ENCODE data around the gene DRICH1. TPM values are rescaled to one million over a fixed set of nuclear protein-coding genes. Genes with fewer than 3 reads are reported as not detected.
A peak's percentile ranks its signal among the peaks of the same experiment; 100 is the strongest.
"Not testable (repeated sequence)": the region's sequence is repeated elsewhere in the genome, so short reads cannot be mapped to it uniquely, and the experiment has no call there.

Gene DRICH1
- polyA plus RNA-seq (2013), result 0.28 TPM

- Histone ChIP-seq H3K27me3 (replicated peaks in 2 of 5; ENCODE audit: control insufficient read depth in 4 of 5, insufficient read depth in 5 of 5, low read length in 4 of 5) (no peaks in the 10 kb centered on the region), H3K9me3 (ENCODE audit: control extremely low read depth in 1 of 5, control insufficient read depth in 4 of 5, insufficient read depth in 2 of 5, low read depth in 1 of 5, low read length in 4 of 5) (no peaks in the 10 kb centered on the region), H3K36me3 (ENCODE audit: control insufficient read depth in 4 of 4, insufficient read depth in 4 of 4, low read length in 3 of 4) (peaks cover 0 to 3% (median 0%) of the 10 kb centered on the region in 4 experiments), H3K4me1 (ENCODE audit: control extremely low read depth in 1 of 4, control insufficient read depth in 4 of 4, insufficient read depth in 4 of 4, low read length in 3 of 4) (no peaks in the 10 kb centered on the region), H3K4me3 (ENCODE audit: control insufficient read depth in 1 of 7, extremely low read depth in 1 of 7, insufficient read depth in 4 of 7, low read depth in 2 of 7, low read length in 6 of 7) (no peak within 1 kb of the TSS), H3K27ac (ENCODE audit: insufficient read depth in 1 of 2, low read depth in 1 of 2, low read length in 2 of 2, poor library complexity in 1 of 2, severe bottlenecking in 2 of 2) (no peak within 1 kb of the TSS)
- POLR2A ChIA-PET, result no interaction called here
- CTCF ChIA-PET, result no interaction called here
- DNase-seq, result peak in 1 of 3 donors; percentile 8
- WGBS (ENCODE audit: insufficient coverage), result 88% methylated on average over 2 of the region's 2 CpGs
These were observed at the start of gene DRICH1 for GRCh38 chr22:23632178-23632577. Gene DRICH1, minus strand, starts transcription at chr22:23632321. Its CDS starts 298 bp downstream, at chr22:23632023.

- no peaks in the 10 kb centered on the region for H3K9me3 ChIP-seq (ENCODE audit: control extremely low read depth in 1 of 5, control insufficient read depth in 4 of 5, insufficient read depth in 2 of 5, low read depth in 1 of 5, low read length in 4 of 5)
- H3K4me3 ChIP-seq (ENCODE audit: control insufficient read depth in 1 of 7, extremely low read depth in 1 of 7, insufficient read depth in 4 of 7, low read depth in 2 of 7, low read length in 6 of 7), result no peak overlapping the region
- peaks cover 3 to 45% (median 15%) of the 10 kb centered on the region in 4 experiments for H3K36me3 ChIP-seq (ENCODE audit: control insufficient read depth in 4 of 4, insufficient read depth in 4 of 4, low read length in 3 of 4)
These were observed 49.1 kb upstream of the DRICH1 start for GRCh38 chr22:23681026-23681809.

GRCh38 chr22:23678133-23678532 is 46.0 kb upstream of the DRICH1 start:
- no peak overlapping the region for H3K4me3 ChIP-seq (ENCODE audit: control insufficient read depth in 1 of 7, extremely low read depth in 1 of 7, insufficient read depth in 4 of 7, low read depth in 2 of 7, low read length in 6 of 7)
- H3K9me3 ChIP-seq (ENCODE audit: control extremely low read depth in 1 of 5, control insufficient read depth in 4 of 5, insufficient read depth in 2 of 5, low read depth in 1 of 5, low read length in 4 of 5), result no peaks in the 10 kb centered on the region
- WGBS (ENCODE audit: insufficient coverage), result 100% methylated on average over 6 of the region's 6 CpGs
- POLR2A ChIA-PET, result no interaction called here
- H3K36me3 ChIP-seq (ENCODE audit: control insufficient read depth in 4 of 4, insufficient read depth in 4 of 4, low read length in 3 of 4), result peaks cover 3 to 30% (median 11%) of the 10 kb centered on the region in 4 experiments
- no peak overlapping the region for H3K27ac ChIP-seq (ENCODE audit: insufficient read depth in 1 of 2, low read depth in 1 of 2, low read length in 2 of 2, poor library complexity in 1 of 2, severe bottlenecking in 2 of 2)
- CTCF ChIA-PET, result interaction anchor here (1.5 kb wide), 1 partner anchor 16 kb away, joined by 5 read pairs; no protein-coding TSS in a partner anchor
- DNase-seq, result no peak
- no peaks in the 10 kb centered on the region for H3K27me3 ChIP-seq (replicated peaks in 2 of 5; ENCODE audit: control insufficient read depth in 4 of 5, insufficient read depth in 5 of 5, low read length in 4 of 5)
- peaks cover 0 to 7% (median 2%) of the 10 kb centered on the region in 4 experiments for H3K4me1 ChIP-seq (ENCODE audit: control extremely low read depth in 1 of 4, control insufficient read depth in 4 of 4, insufficient read depth in 4 of 4, low read length in 3 of 4)

More at GRCh38 chr22:23681026-23681809, 49.1 kb upstream of the DRICH1 start:
- WGBS (ENCODE audit: insufficient coverage), result 98% methylated on average over 5 of the region's 5 CpGs
- Histone ChIP-seq H3K4me1 (ENCODE audit: control extremely low read depth in 1 of 4, control insufficient read depth in 4 of 4, insufficient read depth in 4 of 4, low read length in 3 of 4) (peaks cover 0 to 3% (median 0%) of the 10 kb centered on the region in 4 experiments), H3K27me3 (replicated peaks in 2 of 5; ENCODE audit: control insufficient read depth in 4 of 5, insufficient read depth in 5 of 5, low read length in 4 of 5) (no peaks in the 10 kb centered on the region), H3K27ac (ENCODE audit: insufficient read depth in 1 of 2, low read depth in 1 of 2, low read length in 2 of 2, poor library complexity in 1 of 2, severe bottlenecking in 2 of 2) (no peak overlapping the region)
- ChIA-PET CTCF (no interaction called here), POLR2A (no interaction called here)
- peak in 1 of 3 donors; percentile 11 for DNase-seq

- no peaks in the 10 kb centered on the region for H3K9me3 ChIP-seq (ENCODE audit: control extremely low read depth in 1 of 5, control insufficient read depth in 4 of 5, insufficient read depth in 2 of 5, low read depth in 1 of 5, low read length in 4 of 5)
- WGBS (ENCODE audit: insufficient coverage), result 89% methylated on average over 5 of the region's 6 CpGs
- peaks cover 0 to 7% (median 2%) of the 10 kb centered on the region in 4 experiments for H3K4me1 ChIP-seq (ENCODE audit: control extremely low read depth in 1 of 4, control insufficient read depth in 4 of 4, insufficient read depth in 4 of 4, low read length in 3 of 4)
- ChIA-PET CTCF (no interaction called here), POLR2A (no interaction called here)
- H3K27ac ChIP-seq (ENCODE audit: insufficient read depth in 1 of 2, low read depth in 1 of 2, low read length in 2 of 2, poor library complexity in 1 of 2, severe bottlenecking in 2 of 2), result no peak overlapping the region
- H3K36me3 ChIP-seq (ENCODE audit: control insufficient read depth in 4 of 4, insufficient read depth in 4 of 4, low read length in 3 of 4), result peaks cover 2 to 26% (median 8%) of the 10 kb centered on the region in 4 experiments
- no peak for DNase-seq
- no peaks in the 10 kb centered on the region for H3K27me3 ChIP-seq (replicated peaks in 2 of 5; ENCODE audit: control insufficient read depth in 4 of 5, insufficient read depth in 5 of 5, low read length in 4 of 5)
- no peak overlapping the region for H3K4me3 ChIP-seq (ENCODE audit: control insufficient read depth in 1 of 7, extremely low read depth in 1 of 7, insufficient read depth in 4 of 7, low read depth in 2 of 7, low read length in 6 of 7)
These were observed 45.5 kb upstream of the DRICH1 start for GRCh38 chr22:23677701-23677995.

- CTCF ChIA-PET; H3K27me3 ChIP-seq (replicated peaks in 2 of 5; ENCODE audit: control insufficient read depth in 4 of 5, insufficient read depth in 5 of 5, low read length in 4 of 5); H3K4me3 ChIP-seq (ENCODE audit: control insufficient read depth in 1 of 7, extremely low read depth in 1 of 7, insufficient read depth in 4 of 7, low read depth in 2 of 7, low read length in 6 of 7); H3K4me1 ChIP-seq (ENCODE audit: control extremely low read depth in 1 of 4, control insufficient read depth in 4 of 4, insufficient read depth in 4 of 4, low read length in 3 of 4); DNase-seq; H3K9me3 ChIP-seq (ENCODE audit: control extremely low read depth in 1 of 5, control insufficient read depth in 4 of 5, insufficient read depth in 2 of 5, low read depth in 1 of 5, low read length in 4 of 5); H3K27ac ChIP-seq (ENCODE audit: insufficient read depth in 1 of 2, low read depth in 1 of 2, low read length in 2 of 2, poor library complexity in 1 of 2, severe bottlenecking in 2 of 2): not testable (repeated sequence)
- WGBS (ENCODE audit: insufficient coverage), result 95% methylated on average over 9 of the region's 12 CpGs
- H3K36me3 ChIP-seq (ENCODE audit: control insufficient read depth in 4 of 4, insufficient read depth in 4 of 4, low read length in 3 of 4), result peaks cover 2 to 20% (median 8%) of the 10 kb centered on the region in 4 experiments
- POLR2A ChIA-PET, result interaction anchor here (0.6 kb wide), 1 partner anchor 117 kb away, joined by 3 read pairs; no protein-coding TSS in a partner anchor
These were observed 45.0 kb upstream of the DRICH1 start for GRCh38 chr22:23676841-23677700.

GRCh38 chr22:23675502-23676415 is 43.6 kb upstream of the DRICH1 start:
- Histone ChIP-seq H3K4me3 (ENCODE audit: control insufficient read depth in 1 of 7, extremely low read depth in 1 of 7, insufficient read depth in 4 of 7, low read depth in 2 of 7, low read length in 6 of 7) (no peak overlapping the region), H3K27ac (ENCODE audit: insufficient read depth in 1 of 2, low read depth in 1 of 2, low read length in 2 of 2, poor library complexity in 1 of 2, severe bottlenecking in 2 of 2) (no peak overlapping the region), H3K27me3 (replicated peaks in 2 of 5; ENCODE audit: control insufficient read depth in 4 of 5, insufficient read depth in 5 of 5, low read length in 4 of 5) (no peaks in the 10 kb centered on the region), H3K36me3 (ENCODE audit: control insufficient read depth in 4 of 4, insufficient read depth in 4 of 4, low read length in 3 of 4) (peaks cover 2 to 8% (median 5%) of the 10 kb centered on the region in 4 experiments), H3K9me3 (ENCODE audit: control extremely low read depth in 1 of 5, control insufficient read depth in 4 of 5, insufficient read depth in 2 of 5, low read depth in 1 of 5, low read length in 4 of 5) (no peaks in the 10 kb centered on the region), H3K4me1 (ENCODE audit: control extremely low read depth in 1 of 4, control insufficient read depth in 4 of 4, insufficient read depth in 4 of 4, low read length in 3 of 4) (peaks cover 0 to 7% (median 2%) of the 10 kb centered on the region in 4 experiments)
- ChIA-PET CTCF (no interaction called here), POLR2A (no interaction called here)
- peak in 1 of 3 donors; percentile 26 for DNase-seq
- 73% methylated on average over 16 of the region's 17 CpGs for WGBS (ENCODE audit: insufficient coverage)
